Body of pancreas (tissue), 4 donors: ENCODE measurements around the gene IL17RB.

Experiments
- CTCF ChIP-seq, 7 experiments: fragments of 450-650 bp in 4 of 7; fragments of 200-600 bp in 3 of 7; sonication (generic) in 3 of 7; IDR thresholded peaks; one replicate each; pipeline ENCODE4 v1.5.1; 2016 to 2019; ENCODE audit warnings: antibody characterized with exemption in 7 of 7
- POLR2A ChIP-seq, 3 donors: fragments of 450-650 bp; IDR thresholded peaks; one replicate each; pipeline ENCODE4 v1.6.1; 2016; ENCODE audit warnings: antibody characterized with exemption in 3 of 3, mild to moderate bottlenecking in 2 of 3

DNA sequence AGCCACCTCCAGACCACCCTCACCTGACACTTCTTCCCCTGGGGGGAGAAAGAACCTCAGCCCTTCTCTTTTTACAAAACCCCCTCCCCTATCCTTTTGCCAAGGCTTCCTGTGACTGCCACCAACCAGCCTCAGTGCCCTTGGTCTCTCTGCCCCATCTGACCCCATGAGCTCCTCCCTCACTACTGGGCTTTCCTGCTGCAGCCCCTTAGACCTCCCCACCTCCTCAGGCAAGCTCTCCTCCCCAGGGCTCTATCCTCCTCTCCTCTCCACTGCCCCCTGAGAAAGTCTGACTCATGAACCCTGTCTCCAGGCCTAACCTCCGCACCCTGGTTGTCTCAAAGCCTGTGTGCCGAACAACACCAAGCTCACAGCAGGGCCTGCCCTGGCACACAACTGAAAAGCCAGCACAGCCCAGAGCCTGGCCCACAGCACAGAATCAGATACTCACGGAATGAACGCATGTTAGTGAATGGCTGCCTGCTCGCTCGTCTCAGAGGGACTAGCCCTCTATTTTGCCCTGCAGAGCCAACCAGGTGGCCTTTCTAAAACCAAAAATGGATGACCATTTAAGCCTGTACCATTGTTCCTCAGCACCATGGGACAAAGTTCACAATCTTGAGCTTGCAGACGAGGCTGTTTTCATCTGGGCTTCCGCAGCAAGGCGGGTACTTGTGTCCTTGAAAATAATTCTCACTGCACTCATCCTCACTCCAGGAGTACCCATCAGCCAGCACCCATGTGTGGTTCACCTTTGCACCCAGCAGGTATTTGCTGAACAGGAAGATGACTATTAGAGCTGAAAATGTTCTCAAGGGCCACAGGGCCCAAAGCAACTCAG lies 1.9 kb upstream of the IL17RB start:
- TF ChIP-seq CTCF (IDR thresholded peaks at IDR 0.05), result no peak
- peak in 2 of 3 donors; percentile 19 to 37 for TF ChIP-seq POLR2A (IDR thresholded peaks at IDR 0.05)
